GM12878 (cell line): ENCODE measurements around the gene PKP4. TPM values are rescaled to one million over a fixed set of nuclear protein-coding genes. Genes with fewer than 3 reads are reported as not detected.

ENCODE experiments used
- ATF7 ChIP-seq: fragments of 450-650 bp; IDR thresholded peaks from 2 replicates; pipeline ENCODE4 v1.6.1; 2016; ENCODE audit warnings: low read depth, mild to moderate bottlenecking
- BHLHE40 ChIP-seq, 2 experiments: fragments of 450-650 bp in 1 of 2; IDR thresholded peaks; 2 replicates each; pipeline ENCODE4 v1.6.1; 2011 to 2017; ENCODE audit warnings: low read depth in 2 of 2, borderline replicate concordance in 1 of 2, improper control_type of control experiment in 1 of 2, low read length in 1 of 2, mild to moderate bottlenecking in 1 of 2
- CREM ChIP-seq: IDR thresholded peaks from 2 replicates; pipeline ENCODE4 v1.6.1; 2014; ENCODE audit warnings: antibody characterized with exemption, low read depth
- CUX1 ChIP-seq: IDR thresholded peaks from 2 replicates; pipeline ENCODE4 v1.6.1; 2012; ENCODE audit warnings: improper control_type of control experiment, low read depth, low read length; ENCODE audit not compliant: insufficient replicate concordance
- MEF2B ChIP-seq: fragments of 450-650 bp; IDR thresholded peaks from 2 replicates; pipeline ENCODE4 v1.6.1; 2018; ENCODE audit warnings: mild to moderate bottlenecking, moderate library complexity; ENCODE audit not compliant: partially characterized antibody, poor library complexity, severe bottlenecking
- NFIC ChIP-seq: IDR thresholded peaks from 2 replicates; pipeline ENCODE4 v1.6.1; 2012; ENCODE audit warnings: low read depth, mild to moderate bottlenecking, inconsistent platforms, low read length, moderate library complexity
- POU2F2 ChIP-seq: IDR thresholded peaks from 3 replicates; pipeline ENCODE4 v1.6.1; 2011; ENCODE audit warnings: low read depth, mild to moderate bottlenecking, low read length, borderline replicate concordance
- TCF7 ChIP-seq: IDR thresholded peaks from 2 replicates; pipeline ENCODE4 v1.6.1; 2014; ENCODE audit warnings: antibody characterized with exemption, borderline replicate concordance
- polyA plus RNA-seq, 11 experiments: library from polyadenylated mRNA; depleted of rRNA in 4 of 11; unstranded in 6 of 11; stranded (reverse) in 5 of 11; fragments of >200 nt; fragmentation: Nextera tagmentation in 4 of 11; fragmentation: Illumina TruSeq in 1 of 11; extraction: Ambion mirVana in 4 of 11; extraction: Trizol in 1 of 11; gene quantifications; 1 replicate in 1 of 11; 2 replicates in 10 of 11; pipeline versions ENCODE4 v1.2.1 to v1.2.3, GENCODE V29; 2011 to 2016; ENCODE audit warnings: inconsistent platforms in 2 of 11, missing spikeins in 2 of 11, low read depth in 1 of 11
- total RNA-seq, 4 experiments: library from RNA; depleted of rRNA in 3 of 4; stranded (reverse); fragments of >200 nt in 3 of 4; fragmentation: Illumina TruSeq in 1 of 4; extraction: Trizol in 1 of 4; gene quantifications; 2 replicates each; pipeline versions ENCODE4 v1.2.1 to v1.2.3, GENCODE V29; 2013 to 2021
- TF ChIP-seq, protein P1 (sequence below): fragments of 450-650 bp; IDR thresholded peaks from 2 replicates; pipeline ENCODE4 v1.6.1; 2017; ENCODE audit warnings: low read depth, mild to moderate bottlenecking, moderate library complexity
- TF ChIP-seq, protein P2 (sequence below): fragments of 450-650 bp; IDR thresholded peaks from 2 replicates; pipeline ENCODE4 v1.6.1; 2016; ENCODE audit warnings: mild to moderate bottlenecking
- TF ChIP-seq, protein P3 (sequence below): fragments of 450-650 bp; formaldehyde crosslinking; IDR thresholded peaks from 2 replicates; pipeline ENCODE4 v1.4.0; 2020; ENCODE audit warnings: mild to moderate bottlenecking, moderate library complexity
- TF ChIP-seq, protein P4 (sequence below): fragments of 450-650 bp; IDR thresholded peaks from 2 replicates; pipeline ENCODE4 v1.6.1; 2017; ENCODE audit warnings: antibody characterized with exemption, mild to moderate bottlenecking, moderate library complexity

The PKP4 gene
- total and polyA plus RNA-seq, 10 of the 15 experiments (the other 5 are each of a cell fraction or from before 2014, with no cell fraction given) = 4.8 to 35.8 (median 17.7) TPM

GRCh38 chr2:158484892-158485556 is 28.3 kb downstream of the PKP4 start (continued):
- TF ChIP-seq MEF2B (peak; percentile 29), NFIC (peak; percentile 55), POU2F2 (no peak), ATF7 (peak; percentile 51; the same call in 1 of the 2 replicates), CUX1 (no peak), CREM (peak; percentile 65; the same call in 1 of the 2 replicates), TCF7 (0 out of 2 replicates have a peak, but pooled peaks have one; percentile 12), BHLHE40 (IDR thresholded peaks at IDR 0.05; ENCODE audit: borderline replicate concordance in 1 of 2, low read depth in 2 of 2, low read length in 1 of 2) (no peak)
- TF ChIP-seq, protein P1, sequence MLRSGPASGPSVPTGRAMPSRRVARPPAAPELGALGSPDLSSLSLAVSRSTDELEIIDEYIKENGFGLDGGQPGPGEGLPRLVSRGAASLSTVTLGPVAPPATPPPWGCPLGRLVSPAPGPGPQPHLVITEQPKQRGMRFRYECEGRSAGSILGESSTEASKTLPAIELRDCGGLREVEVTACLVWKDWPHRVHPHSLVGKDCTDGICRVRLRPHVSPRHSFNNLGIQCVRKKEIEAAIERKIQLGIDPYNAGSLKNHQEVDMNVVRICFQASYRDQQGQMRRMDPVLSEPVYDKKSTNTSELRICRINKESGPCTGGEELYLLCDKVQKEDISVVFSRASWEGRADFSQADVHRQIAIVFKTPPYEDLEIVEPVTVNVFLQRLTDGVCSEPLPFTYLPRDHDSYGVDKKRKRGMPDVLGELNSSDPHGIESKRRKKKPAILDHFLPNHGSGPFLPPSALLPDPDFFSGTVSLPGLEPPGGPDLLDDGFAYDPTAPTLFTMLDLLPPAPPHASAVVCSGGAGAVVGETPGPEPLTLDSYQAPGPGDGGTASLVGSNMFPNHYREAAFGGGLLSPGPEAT = no peak
- TF ChIP-seq, protein P2, sequence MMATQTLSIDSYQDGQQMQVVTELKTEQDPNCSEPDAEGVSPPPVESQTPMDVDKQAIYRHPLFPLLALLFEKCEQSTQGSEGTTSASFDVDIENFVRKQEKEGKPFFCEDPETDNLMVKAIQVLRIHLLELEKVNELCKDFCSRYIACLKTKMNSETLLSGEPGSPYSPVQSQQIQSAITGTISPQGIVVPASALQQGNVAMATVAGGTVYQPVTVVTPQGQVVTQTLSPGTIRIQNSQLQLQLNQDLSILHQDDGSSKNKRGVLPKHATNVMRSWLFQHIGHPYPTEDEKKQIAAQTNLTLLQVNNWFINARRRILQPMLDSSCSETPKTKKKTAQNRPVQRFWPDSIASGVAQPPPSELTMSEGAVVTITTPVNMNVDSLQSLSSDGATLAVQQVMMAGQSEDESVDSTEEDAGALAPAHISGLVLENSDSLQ = no peak
- TF ChIP-seq, protein P3, sequence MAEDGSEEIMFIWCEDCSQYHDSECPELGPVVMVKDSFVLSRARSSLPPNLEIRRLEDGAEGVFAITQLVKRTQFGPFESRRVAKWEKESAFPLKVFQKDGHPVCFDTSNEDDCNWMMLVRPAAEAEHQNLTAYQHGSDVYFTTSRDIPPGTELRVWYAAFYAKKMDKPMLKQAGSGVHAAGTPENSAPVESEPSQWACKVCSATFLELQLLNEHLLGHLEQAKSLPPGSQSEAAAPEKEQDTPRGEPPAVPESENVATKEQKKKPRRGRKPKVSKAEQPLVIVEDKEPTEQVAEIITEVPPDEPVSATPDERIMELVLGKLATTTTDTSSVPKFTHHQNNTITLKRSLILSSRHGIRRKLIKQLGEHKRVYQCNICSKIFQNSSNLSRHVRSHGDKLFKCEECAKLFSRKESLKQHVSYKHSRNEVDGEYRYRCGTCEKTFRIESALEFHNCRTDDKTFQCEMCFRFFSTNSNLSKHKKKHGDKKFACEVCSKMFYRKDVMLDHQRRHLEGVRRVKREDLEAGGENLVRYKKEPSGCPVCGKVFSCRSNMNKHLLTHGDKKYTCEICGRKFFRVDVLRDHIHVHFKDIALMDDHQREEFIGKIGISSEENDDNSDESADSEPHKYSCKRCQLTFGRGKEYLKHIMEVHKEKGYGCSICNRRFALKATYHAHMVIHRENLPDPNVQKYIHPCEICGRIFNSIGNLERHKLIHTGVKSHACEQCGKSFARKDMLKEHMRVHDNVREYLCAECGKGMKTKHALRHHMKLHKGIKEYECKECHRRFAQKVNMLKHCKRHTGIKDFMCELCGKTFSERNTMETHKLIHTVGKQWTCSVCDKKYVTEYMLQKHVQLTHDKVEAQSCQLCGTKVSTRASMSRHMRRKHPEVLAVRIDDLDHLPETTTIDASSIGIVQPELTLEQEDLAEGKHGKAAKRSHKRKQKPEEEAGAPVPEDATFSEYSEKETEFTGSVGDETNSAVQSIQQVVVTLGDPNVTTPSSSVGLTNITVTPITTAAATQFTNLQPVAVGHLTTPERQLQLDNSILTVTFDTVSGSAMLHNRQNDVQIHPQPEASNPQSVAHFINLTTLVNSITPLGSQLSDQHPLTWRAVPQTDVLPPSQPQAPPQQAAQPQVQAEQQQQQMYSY (CRISPR knock-in tag) = no peak
- TF ChIP-seq, protein P4, sequence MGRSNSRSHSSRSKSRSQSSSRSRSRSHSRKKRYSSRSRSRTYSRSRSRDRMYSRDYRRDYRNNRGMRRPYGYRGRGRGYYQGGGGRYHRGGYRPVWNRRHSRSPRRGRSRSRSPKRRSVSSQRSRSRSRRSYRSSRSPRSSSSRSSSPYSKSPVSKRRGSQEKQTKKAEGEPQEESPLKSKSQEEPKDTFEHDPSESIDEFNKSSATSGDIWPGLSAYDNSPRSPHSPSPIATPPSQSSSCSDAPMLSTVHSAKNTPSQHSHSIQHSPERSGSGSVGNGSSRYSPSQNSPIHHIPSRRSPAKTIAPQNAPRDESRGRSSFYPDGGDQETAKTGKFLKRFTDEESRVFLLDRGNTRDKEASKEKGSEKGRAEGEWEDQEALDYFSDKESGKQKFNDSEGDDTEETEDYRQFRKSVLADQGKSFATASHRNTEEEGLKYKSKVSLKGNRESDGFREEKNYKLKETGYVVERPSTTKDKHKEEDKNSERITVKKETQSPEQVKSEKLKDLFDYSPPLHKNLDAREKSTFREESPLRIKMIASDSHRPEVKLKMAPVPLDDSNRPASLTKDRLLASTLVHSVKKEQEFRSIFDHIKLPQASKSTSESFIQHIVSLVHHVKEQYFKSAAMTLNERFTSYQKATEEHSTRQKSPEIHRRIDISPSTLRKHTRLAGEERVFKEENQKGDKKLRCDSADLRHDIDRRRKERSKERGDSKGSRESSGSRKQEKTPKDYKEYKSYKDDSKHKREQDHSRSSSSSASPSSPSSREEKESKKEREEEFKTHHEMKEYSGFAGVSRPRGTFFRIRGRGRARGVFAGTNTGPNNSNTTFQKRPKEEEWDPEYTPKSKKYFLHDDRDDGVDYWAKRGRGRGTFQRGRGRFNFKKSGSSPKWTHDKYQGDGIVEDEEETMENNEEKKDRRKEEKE = no peak
- TF ChIP-seq, all 136 proteins: peak for 10
